Fibroblast of lung (primary cell): ENCODE measurements around the gene NKAIN2. TPM values are rescaled to one million over a fixed set of nuclear protein-coding genes. Genes with fewer than 3 reads are reported as not detected.

ENCODE experiments used
- DNase-seq, 2 donors: peaks; one replicate each; pipeline versions ENCODE4 v3.0.0 to v3.0.0-alpha.2; 2010; ENCODE audit warnings: low read depth in 2 of 2
- H2AFZ ChIP-seq: 2 replicates; pipeline ENCODE4 v1.5.1; 2012; ENCODE audit warnings: low read length, control low read depth, inconsistent platforms
- H3K27ac ChIP-seq: 2 replicates; pipeline ENCODE4 v1.5.1; 2011; ENCODE audit warnings: low read length, control low read depth; ENCODE audit not compliant: insufficient read depth
- H3K27me3 ChIP-seq: 2 replicates; pipeline ENCODE4 v1.5.1; 2011; ENCODE audit warnings: mild to moderate bottlenecking, low read length; ENCODE audit not compliant: control insufficient read depth, insufficient read depth
- H3K36me3 ChIP-seq: 2 replicates; pipeline ENCODE4 v1.5.1; 2011; ENCODE audit warnings: low read length; ENCODE audit not compliant: control insufficient read depth, insufficient read depth
- H3K4me1 ChIP-seq: 2 replicates; pipeline ENCODE4 v1.5.1; 2011; ENCODE audit warnings: low read length; ENCODE audit not compliant: control insufficient read depth, insufficient read depth; ENCODE audit errors: extremely low read depth
- H3K4me2 ChIP-seq: 2 replicates; pipeline ENCODE4 v1.5.1; 2011; ENCODE audit warnings: low read length, control low read depth; ENCODE audit not compliant: insufficient read depth; ENCODE audit errors: extremely low read depth
- H3K4me3 ChIP-seq, 4 experiments: fragments of 200-600 bp in 1 of 4; sonication (generic) in 1 of 4; replicated peaks in 1 of 4; 2 replicates each; pipeline ENCODE4 v1.5.1; 2011 to 2016; ENCODE audit warnings: low read length in 4 of 4, low read depth in 3 of 4, mild to moderate bottlenecking in 3 of 4, control low read depth in 2 of 4, inconsistent platforms in 1 of 4, mixed read lengths in 1 of 4; ENCODE audit not compliant: insufficient read depth in 1 of 4; ENCODE audit errors: control extremely low read depth in 1 of 4
- H3K79me2 ChIP-seq: 2 replicates; pipeline ENCODE4 v1.5.1; 2012; ENCODE audit warnings: mild to moderate bottlenecking, low read length, inconsistent platforms; ENCODE audit not compliant: control insufficient read depth, insufficient read depth
- H3K9ac ChIP-seq: 2 replicates; pipeline ENCODE4 v1.5.1; 2011; ENCODE audit warnings: mild to moderate bottlenecking, low read length, control low read depth; ENCODE audit not compliant: insufficient read depth
- H3K9me3 ChIP-seq: 2 replicates; pipeline ENCODE4 v1.5.1; 2012; ENCODE audit warnings: low read depth, low read length; ENCODE audit not compliant: control insufficient read depth, insufficient read depth
- H4K20me1 ChIP-seq: 2 replicates; pipeline ENCODE4 v1.5.1; 2011; ENCODE audit warnings: low read length; ENCODE audit not compliant: control insufficient read depth, insufficient read depth; ENCODE audit errors: extremely low read depth
- CTCF ChIP-seq, 2 donors: IDR thresholded peaks in 1 of 2; conservative IDR thresholded peaks in 1 of 2; 1 replicate in 1 of 2; 2 replicates in 1 of 2; pipeline ENCODE4 v1.5.1; 2011 to 2012; ENCODE audit warnings: low read length in 2 of 2, control low read depth in 1 of 2, inconsistent platforms in 1 of 2, low read depth in 1 of 2, mild to moderate bottlenecking in 1 of 2
- EZH2 ChIP-seq: IDR thresholded peaks from 2 replicates; pipeline ENCODE4 v1.5.1; 2012; ENCODE audit warnings: low read length, control low read depth, mild to moderate bottlenecking; ENCODE audit errors: missing control alignments
- polyA plus RNA-seq, 2 donors: library from polyadenylated mRNA; depleted of rRNA in 1 of 2; stranded (reverse) in 1 of 2; unstranded in 1 of 2; fragments of >200 nt; gene quantifications; 2 replicates each; pipeline ENCODE4 v1.2.1, GENCODE V29; 2011 to 2012; ENCODE audit warnings: missing spikeins in 1 of 2
- total RNA-seq: library from RNA; depleted of rRNA; stranded (reverse); fragments of >200 nt; gene quantifications from 2 replicates; pipeline ENCODE4 v1.2.1, GENCODE V29; 2014

The NKAIN2 gene
- total and polyA plus RNA-seq, 2 donors (not counting 1 experiment from before 2014, with no cell fraction given), result not detected

- TF ChIP-seq EZH2 (no peak), CTCF (conservative IDR thresholded peaks at IDR 0.05 in 1 of 2, IDR thresholded peaks at IDR 0.05 in 1 of 2; ENCODE audit: low read depth in 1 of 2, low read length in 2 of 2) (no peak)
- Histone ChIP-seq H3K79me2 (no peaks in the 10 kb centered on the region), H3K9ac (no peak overlapping the region), H3K27ac (no peak overlapping the region), H4K20me1 (no peaks in the 10 kb centered on the region), H3K4me1 (no peaks in the 10 kb centered on the region), H3K27me3 (no peaks in the 10 kb centered on the region), H3K4me3 (no peak overlapping the region), H3K4me2 (no peak overlapping the region), H2AFZ (no peak overlapping the region), H3K36me3 (no peaks in the 10 kb centered on the region), H3K9me3 (no peaks in the 10 kb centered on the region)
- no peak for DNase-seq
Observed at GRCh38 chr6:123788319-123788718, 15.3 kb upstream of the NKAIN2 start.

GRCh38 chr6:123794190-123794589, 9.5 kb upstream of the NKAIN2 start:
- DNase-seq, result no peak
- Histone ChIP-seq H4K20me1 (no peaks in the 10 kb centered on the region), H3K9ac (no peak overlapping the region), H3K79me2 (no peaks in the 10 kb centered on the region), H3K9me3 (no peaks in the 10 kb centered on the region), H3K36me3 (no peaks in the 10 kb centered on the region), H2AFZ (no peak overlapping the region), H3K4me2 (no peak overlapping the region), H3K27ac (no peak overlapping the region), H3K4me1 (no peaks in the 10 kb centered on the region), H3K4me3 (no peak overlapping the region), H3K27me3 (no peaks in the 10 kb centered on the region)
- TF ChIP-seq EZH2 (no peak), CTCF (conservative IDR thresholded peaks at IDR 0.05 in 1 of 2, IDR thresholded peaks at IDR 0.05 in 1 of 2; ENCODE audit: low read depth in 1 of 2, low read length in 2 of 2) (no peak)

GRCh38 chr6:123794799-123795198, 8.9 kb upstream of the NKAIN2 start:
- H3K9me3 ChIP-seq, result no peaks in the 10 kb centered on the region
- no peaks in the 10 kb centered on the region for H3K27me3 ChIP-seq
- H3K79me2 ChIP-seq, result no peaks in the 10 kb centered on the region
- H3K27ac ChIP-seq, result no peak overlapping the region
- H3K4me1 ChIP-seq, result no peaks in the 10 kb centered on the region
- TF ChIP-seq EZH2 (no peak), CTCF (conservative IDR thresholded peaks at IDR 0.05 in 1 of 2, IDR thresholded peaks at IDR 0.05 in 1 of 2; ENCODE audit: low read depth in 1 of 2, low read length in 2 of 2) (no peak)
- no peaks in the 10 kb centered on the region for H3K36me3 ChIP-seq
- no peaks in the 10 kb centered on the region for H4K20me1 ChIP-seq
- H3K4me3 ChIP-seq, result no peak overlapping the region
- no peak overlapping the region for H2AFZ ChIP-seq
- H3K4me2 ChIP-seq, result no peak overlapping the region
- no peak overlapping the region for H3K9ac ChIP-seq
- no peak for DNase-seq
